HG03039 (cell line): ENCODE data around the gene PYGB.
"Not testable (repeated sequence)": the region's sequence is repeated elsewhere in the genome, so short reads cannot be mapped to it uniquely, and the experiment has no call there.

Source experiments
- ATAC-seq: cut with Tn5 transposase; IDR thresholded peaks from one replicate; pipeline ENCODE4 v1.9.1; 2021; ENCODE audit warnings: mild to moderate bottlenecking, moderate library complexity; ENCODE audit not compliant: unreplicated experiment

Gene PYGB

DNA sequence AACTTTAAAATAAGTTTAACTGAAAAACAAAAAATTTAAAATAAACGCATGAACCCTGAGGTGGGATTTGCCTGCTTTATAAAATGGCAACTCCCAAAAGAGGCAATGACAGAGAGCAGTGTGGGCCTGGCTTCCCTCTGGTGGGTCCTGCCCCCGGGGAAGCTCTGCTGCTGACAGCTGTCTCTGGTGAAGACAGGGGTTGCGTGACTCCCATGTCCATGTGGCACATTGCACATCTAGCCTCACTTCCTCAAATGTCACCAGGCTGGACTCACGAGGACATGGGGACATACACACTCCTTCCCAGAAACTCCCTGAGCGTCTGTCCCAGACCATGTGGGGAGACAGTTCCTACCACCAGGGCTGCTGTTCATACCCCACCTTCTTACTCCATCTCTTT, 76.5 kb downstream of the PYGB start:
- ATAC-seq = no peak

DNA sequence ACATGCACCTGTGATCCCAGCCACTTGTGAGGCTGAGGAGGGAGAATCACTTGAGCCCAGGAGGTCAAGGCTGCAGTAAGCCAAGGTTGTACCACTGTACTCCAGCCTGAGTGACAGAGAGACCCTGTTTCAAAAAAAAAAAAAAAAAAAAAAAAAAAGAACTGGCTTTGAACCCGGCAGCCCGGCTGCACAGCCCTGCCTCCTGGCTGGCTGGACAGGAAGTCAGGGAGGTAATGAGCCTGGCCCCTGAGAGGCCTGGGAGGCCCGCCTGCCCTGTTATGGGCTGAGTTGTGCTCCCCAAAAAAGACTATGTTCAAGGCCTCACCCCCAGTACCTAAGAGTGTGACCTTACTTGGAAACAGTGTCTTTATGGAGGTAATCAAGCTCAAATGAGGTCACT, 77.2 kb downstream of the PYGB start:
- no peak for ATAC-seq

DNA sequence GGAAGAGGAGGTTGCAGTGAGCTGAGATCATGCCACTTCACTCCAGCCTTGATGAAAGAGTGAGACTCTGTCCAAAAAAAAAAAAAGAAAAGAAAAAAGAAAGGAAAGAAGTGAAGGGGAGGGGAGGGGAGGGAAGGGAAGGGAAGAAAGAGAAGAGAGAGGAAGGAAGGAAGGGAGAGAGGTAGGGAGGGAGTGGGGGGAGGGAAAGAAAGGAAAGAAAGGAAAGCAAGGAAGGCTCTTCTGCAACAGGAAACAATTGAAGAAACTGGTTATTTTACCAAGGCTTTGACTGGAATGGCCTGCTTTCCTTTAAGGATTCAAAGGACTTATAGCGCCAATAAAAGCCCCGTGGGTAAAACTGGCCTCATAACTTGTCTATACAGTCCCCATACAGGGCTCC, 78.1 kb downstream of the PYGB start:
- ATAC-seq = no peak

DNA sequence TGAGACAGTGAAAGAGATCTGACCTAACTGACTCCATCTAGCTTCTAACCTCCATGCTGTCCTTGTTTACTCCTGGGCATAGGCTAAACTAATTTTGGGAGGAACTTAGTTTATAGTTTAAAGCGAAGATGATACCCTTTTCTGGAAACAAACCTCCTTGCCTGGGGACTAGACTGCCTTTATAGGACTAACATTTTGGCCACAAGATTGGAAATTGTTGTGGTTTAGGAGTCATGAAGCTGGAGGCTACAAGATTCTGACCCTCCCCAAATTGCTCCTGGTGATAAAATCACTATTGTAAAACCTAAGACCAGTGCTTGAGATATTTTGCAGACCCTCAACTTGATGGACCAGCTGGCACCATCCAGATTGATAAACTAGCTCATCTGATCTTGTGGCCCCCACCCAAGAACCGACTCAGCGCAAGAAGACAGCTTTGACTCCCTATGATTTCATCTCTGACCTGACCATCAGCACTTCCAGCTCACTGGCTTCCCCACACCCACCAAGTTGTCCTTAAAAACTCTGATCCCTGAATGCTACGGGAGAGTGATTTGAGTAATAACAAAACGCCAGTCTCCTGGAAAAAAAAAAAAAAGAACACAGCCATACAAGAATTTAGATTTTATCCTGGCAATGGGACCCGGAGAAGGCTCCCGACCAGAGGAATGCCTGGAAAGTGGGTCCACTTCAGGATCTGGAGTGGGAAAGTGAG, 79.8 kb downstream of the PYGB start:
- no peak for ATAC-seq

DNA sequence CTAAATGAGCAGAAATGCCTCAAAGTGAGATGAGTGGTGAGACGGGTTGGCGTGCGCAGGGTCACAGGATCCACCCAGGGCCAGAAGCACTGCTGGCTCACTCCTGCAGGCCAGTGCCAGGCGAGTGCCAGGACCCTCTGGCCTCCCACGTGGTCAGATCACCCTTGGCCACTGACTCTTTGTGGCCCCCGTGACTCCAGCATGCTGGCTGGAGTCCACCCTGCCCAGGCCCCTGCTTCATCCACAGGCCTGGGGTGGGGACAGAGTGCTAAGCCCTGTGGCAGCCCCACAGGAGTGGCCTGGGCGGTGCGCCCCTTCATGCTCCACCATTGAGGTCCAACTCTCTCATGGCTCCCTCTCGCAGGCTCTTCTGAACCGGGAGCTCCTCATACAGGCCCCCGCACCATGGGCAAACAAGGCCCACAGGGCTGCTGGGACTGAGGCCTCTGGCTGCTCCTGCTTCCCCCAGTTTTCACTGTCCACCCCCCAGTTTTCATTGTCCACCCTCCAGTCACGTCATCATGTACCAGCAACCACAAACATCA, 81.1 kb downstream of the PYGB start:
- ATAC-seq = no peak

DNA sequence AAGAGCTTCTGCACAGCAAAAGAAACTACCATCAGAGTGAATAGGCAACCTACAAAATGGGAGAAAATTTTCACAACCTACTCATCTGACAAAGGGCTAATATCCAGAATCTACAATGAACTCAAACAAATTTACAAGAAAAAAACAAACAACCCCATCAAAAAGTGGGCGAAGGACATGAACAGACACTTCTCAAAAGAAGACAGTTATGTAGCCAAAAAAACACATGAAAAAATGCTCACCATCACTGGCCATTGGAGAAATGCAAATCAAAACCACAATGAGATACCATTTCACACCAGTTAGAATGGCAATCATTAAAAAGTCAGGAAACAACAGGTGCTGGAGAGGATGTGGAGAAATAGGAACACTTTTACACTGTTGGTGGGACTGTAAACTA, 87.1 kb downstream of the PYGB start:
- not testable (repeated sequence) for ATAC-seq

DNA sequence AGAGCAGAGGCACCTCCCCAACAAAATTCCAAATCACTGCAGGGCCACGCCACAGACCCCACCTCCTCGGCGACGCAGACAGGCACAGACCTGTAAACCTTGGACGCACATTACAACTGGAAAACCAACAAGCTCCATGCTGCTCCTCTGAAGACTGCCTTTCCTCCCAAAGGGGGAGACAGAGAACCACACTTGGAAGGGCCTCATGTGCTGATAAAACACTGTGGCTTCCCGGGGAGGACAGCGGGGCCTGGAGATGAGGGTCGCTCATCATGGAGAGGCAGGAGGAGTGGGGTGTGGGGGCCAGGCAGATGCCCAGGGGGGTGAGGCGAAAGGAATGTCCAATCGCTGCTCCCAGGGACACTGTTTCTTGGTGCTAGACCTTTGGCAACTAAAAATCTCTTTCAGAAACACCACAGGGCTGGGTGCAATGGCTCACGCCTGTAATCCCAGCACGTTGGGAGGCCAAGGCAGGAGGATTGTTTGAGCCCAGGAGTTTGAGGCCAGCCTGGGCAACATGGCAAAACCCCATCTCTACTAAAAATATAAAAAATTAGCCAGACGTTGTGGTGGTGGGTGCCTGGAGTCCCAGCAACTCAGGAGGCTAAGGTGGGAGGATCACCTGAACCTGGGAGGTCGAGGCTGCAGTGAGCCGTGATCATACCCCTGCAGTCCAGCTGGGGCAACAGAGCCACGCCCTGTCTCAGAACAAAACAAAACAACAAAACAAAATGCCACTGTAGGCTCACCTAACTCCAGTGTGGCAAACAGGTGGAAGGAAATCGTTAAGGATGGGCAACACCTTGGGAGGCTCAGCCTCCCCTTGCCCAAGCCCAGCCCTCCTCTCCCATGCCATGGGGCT, 88.9 kb downstream of the PYGB start:
- no peak for ATAC-seq

DNA sequence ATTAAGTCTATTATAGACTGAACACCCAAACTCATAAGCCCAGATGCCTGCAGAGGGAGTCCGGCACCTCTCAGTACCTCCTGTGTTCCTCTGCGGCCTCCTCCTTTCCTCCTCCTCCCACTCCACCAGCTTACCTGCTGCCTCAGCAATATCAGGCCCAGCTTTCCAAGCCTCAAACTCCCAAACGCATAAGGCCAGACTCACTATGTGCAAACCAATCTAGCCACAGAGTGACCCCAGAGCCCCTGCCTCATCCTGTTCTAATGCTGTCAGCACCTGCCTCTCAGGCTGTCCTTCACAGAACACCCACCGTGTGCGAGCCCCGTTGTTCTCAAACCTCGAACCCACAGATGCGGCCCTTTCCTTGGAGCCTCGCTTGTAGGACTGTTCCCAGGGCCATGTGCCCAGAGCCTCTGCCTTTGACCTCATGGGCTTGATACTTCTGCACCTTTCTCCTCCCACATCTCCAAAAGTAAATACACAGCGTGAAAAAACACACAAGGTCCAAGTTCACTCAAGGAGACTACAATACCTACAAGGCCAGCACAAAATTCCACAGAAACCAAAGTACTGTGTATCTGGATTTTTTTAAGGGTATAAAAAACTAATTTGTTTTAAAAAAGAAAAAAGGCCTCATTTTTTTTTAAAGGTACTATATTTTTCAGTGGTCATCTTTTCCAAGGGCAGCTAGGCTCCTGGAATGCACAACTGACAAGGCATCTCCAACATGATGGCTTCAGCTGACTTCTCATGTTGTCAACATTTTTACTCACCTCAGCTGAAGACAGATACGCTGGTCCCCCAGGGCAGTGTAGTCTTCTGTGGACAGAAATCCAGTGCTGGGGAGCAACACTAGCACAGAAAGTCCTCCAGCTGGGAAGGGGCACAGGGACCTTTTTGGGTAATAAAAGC, 90.5 kb downstream of the PYGB start:
- no peak for ATAC-seq

DNA sequence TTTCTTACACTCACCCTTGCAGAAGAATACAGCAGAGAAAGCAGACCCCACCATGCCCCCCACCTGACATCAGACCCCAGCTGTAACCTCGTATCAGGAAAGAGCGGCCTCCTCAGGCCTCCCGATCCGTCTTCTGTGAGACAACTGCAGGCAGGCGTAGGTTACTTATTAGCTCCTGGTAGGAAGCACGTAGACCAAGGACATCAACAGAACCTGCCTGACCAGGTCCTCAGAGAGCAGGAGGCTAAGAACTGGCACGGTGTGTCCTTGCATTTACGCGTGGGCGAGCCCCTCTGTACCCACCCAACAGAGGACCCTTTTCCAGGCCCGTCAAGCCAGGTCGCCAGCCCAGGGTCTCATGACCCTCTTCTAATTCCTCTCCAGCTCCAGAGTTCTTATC, 91.7 kb downstream of the PYGB start:
- ATAC-seq = no peak

DNA sequence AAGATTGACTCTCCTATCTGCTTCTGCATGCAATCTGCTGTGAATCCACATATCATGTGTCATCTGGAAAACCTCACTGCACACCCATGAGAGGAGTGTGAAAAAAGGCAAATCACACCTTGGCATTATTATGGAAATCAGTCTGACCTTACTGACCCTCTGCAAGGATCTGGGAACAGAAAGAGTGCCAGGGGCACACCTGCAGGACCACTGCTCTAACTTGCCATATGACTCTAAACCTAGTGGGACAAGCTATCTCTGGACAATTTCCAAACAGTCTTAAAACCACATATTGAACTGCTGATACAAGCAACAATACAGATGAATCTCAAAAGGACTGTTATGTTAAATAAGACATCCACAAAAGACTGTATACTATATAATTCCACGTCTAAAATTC, 92.5 kb downstream of the PYGB start:
- no peak for ATAC-seq

DNA sequence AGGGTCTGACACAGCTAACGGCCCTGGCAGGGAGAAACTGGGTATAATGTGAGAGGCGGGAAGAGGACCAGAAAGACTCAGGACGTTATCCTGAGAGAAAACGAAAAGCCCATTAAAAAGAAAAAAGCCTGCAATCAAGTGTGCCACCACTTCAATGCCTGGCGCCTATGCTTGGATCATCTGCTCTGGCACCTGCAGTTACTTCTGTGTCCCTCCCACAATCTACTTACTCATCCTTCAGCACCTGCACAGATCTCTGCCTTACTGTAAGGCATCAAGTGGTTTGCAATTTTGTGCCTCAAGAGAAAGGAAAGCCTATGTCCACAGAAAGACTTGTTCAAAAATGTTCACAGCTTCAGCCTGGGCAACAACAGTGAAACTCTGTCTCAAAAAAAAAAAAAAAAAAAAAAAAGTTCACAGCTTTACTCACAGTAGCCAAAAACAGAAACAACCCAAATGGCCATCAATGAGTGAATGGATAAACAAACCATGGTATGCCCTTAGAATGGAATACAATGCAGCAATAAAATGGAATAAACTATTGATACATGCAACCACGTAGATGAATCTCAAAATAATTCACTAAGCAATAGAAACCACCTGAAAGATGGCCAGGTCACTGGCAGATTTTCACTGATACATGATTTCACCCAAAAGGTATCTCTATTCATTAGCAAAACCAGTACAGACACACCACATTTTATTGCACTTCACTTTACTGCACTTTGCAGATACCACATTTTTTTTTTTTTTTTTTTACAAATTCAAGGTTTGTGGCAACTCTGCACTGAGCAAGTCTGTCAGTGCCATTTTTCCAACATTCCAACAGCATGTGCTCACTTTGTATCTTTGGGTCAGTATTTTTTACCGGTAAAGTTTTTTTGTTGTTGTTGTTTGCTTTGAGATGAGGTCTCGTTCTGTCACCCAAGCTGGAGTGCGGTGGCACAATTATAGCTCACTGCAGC, 94.1 kb downstream of the PYGB start:
- no peak for ATAC-seq

DNA sequence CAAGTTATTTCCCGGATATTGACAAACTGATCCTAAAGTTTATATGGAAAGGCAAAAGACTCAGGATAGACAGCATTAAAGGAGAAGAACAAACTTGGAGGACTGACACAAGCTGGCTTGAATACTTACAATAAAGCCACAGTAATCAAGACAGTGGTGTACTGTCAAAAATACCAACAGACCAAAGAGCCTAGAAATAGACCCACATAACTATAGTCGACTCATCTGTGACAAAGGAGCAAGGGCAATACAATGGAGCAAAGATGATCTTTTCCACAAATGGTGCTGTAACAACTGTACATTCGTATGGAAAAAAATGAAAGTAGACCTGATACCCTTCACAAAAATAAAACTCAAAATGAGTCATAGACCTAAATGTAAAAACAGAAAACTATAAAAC, 96.7 kb downstream of the PYGB start:
- no peak for ATAC-seq

DNA sequence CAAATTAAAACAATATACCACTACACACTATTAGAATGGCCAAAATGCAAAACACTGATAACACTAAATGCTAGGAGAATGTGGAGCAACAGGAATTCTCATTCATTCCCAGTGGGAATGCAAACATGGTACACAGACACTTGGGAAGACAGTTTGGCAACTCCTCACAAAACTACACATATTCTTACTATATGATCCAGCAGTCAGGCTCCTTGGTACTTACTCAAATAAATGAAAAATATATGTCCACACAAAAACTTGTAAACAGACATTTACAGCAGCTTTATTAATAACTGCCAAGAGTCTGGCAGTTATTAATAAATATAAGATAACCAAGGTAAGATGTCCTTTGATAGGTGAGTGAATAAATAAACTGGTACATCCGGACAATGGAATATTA, 97.8 kb downstream of the PYGB start:
- no peak for ATAC-seq

DNA sequence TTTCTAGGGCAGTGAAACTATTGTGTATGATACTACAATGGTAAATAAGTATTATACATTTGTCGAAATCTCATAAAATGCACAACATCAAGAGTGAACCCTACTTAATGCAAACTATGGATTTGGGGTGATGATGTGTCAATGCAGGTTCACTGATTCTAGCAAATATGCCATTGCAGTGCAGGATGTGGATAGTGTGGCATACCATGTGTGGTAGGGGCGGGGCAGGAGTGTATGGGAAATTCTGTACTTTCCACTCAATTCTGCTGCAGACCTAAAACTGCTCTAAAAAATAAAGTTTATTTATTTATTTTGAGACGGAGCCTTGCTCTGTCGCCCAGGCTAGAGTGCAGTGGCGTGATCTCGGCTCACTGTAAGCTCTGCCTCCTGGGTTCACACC, 98.5 kb downstream of the PYGB start:
- no peak for ATAC-seq
